Measurements from ENCODE around the gene TOR1AIP1.
"Not testable (repeated sequence)": the region's sequence is repeated elsewhere in the genome, so short reads cannot be mapped to it uniquely, and the experiment has no call there.

Gene TOR1AIP1, protein sequence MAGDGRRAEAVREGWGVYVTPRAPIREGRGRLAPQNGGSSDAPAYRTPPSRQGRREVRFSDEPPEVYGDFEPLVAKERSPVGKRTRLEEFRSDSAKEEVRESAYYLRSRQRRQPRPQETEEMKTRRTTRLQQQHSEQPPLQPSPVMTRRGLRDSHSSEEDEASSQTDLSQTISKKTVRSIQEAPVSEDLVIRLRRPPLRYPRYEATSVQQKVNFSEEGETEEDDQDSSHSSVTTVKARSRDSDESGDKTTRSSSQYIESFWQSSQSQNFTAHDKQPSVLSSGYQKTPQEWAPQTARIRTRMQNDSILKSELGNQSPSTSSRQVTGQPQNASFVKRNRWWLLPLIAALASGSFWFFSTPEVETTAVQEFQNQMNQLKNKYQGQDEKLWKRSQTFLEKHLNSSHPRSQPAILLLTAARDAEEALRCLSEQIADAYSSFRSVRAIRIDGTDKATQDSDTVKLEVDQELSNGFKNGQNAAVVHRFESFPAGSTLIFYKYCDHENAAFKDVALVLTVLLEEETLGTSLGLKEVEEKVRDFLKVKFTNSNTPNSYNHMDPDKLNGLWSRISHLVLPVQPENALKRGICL

DNA sequence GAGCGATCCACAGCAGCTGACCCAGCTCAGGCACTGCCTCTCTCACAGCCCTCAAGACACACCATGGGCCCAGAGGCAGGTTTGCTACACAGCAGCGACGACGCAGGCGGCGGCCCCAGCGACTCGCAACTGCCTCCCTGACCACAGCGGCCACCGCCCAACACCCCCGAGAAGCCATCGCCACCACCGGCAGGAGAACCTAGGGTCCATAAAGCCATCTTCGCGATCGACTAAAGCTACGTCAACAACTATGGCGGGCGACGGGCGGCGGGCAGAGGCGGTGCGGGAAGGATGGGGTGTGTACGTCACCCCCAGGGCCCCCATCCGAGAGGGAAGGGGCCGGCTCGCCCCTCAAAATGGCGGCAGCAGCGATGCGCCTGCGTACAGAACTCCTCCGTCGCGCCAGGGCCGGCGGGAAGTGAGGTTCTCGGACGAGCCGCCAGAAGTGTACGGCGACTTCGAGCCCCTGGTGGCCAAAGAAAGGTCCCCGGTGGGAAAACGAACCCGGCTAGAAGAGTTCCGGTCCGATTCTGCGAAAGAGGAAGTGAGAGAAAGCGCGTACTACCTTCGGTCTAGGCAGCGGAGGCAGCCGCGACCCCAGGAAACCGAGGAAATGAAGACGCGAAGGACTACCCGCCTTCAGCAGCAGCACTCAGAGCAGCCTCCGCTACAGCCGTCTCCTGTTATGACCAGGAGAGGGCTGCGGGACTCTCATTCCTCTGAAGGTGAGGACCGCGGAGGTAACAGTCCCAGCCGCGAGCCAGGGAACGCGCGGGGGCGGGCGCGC lies at the start of gene TOR1AIP1:
TOR1AIP1 (plus strand) TSS at position 33 of the 787 bp plus-strand sequence; CDS start at position 251, 218 bp downstream.
- DNase-seq (ENCODE audit: low read depth, low spot score): peak; percentile 86
- peak within 1 kb of the TSS; percentile 98 for H3K27ac ChIP-seq

GRCh38 chr1:179836686-179837445 lies 45.2 kb upstream of the TOR1AIP1 start:
- not testable (repeated sequence) for DNase-seq (ENCODE audit: low read depth, low spot score); H3K27ac ChIP-seq

DNA sequence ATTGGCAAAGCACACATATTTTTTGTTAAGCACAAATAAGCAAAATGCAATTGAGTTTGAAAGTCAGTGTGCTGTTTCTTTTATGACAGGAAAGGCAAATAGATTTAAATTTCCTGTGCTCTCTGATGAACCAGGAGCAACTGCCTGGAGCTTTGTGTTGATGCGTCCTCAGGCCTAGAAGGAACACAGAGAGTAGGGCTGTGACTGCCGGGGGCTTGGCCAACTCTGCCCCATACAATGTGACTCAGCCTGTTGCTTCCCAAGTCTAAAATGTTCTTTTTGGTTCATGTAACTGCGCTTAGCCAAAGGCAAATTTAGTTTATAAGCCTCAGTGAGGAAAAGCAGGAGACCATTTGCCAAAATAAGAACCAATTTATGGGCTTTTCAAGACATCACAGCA lies 42.0 kb upstream of the TOR1AIP1 start:
- DNase-seq (ENCODE audit: low read depth, low spot score): no peak

GRCh38 chr1:179848233-179848632 lies 33.9 kb upstream of the TOR1AIP1 start:
- DNase-seq (ENCODE audit: low read depth, low spot score): no peak
- no peak overlapping the region for H3K27ac ChIP-seq

More for the DNA sequence above, 42.0 kb upstream of the TOR1AIP1 start:
- no peak overlapping the region for H3K27ac ChIP-seq

- H3K27ac ChIP-seq: no peak overlapping the region
- no peak for DNase-seq (ENCODE audit: low read depth, low spot score)
These were observed 29.0 kb upstream of the TOR1AIP1 start for GRCh38 chr1:179853102-179853501.

- H3K27ac ChIP-seq; DNase-seq (ENCODE audit: low read depth, low spot score): not testable (repeated sequence)
These were observed 26.3 kb upstream of the TOR1AIP1 start for GRCh38 chr1:179855831-179856230.

GRCh38 chr1:179856296-179856695 lies 25.8 kb upstream of the TOR1AIP1 start:
- H3K27ac ChIP-seq: no peak overlapping the region
- no peak for DNase-seq (ENCODE audit: low read depth, low spot score)

DNA sequence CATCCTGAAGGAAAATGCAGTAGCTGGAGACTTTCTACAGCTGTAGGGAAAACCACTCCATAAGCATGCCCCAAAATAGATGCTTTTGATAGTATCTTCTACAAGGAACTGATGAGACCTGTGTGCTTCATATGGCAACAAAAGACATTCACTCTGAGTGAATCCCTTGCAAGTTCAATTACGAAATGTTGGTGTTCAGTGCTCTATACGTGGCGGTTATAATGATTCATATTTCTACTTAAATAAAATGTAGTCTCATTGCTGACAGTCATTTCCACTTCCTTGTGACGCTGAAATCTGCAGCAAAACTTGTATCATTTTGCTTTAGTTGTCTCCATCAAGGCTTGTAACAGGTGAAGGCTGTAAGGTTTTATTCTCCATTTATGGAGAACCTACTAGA lies 25.1 kb upstream of the TOR1AIP1 start:
- peak overlapping the region; percentile 32 for H3K27ac ChIP-seq
- no peak for DNase-seq (ENCODE audit: low read depth, low spot score)

DNA sequence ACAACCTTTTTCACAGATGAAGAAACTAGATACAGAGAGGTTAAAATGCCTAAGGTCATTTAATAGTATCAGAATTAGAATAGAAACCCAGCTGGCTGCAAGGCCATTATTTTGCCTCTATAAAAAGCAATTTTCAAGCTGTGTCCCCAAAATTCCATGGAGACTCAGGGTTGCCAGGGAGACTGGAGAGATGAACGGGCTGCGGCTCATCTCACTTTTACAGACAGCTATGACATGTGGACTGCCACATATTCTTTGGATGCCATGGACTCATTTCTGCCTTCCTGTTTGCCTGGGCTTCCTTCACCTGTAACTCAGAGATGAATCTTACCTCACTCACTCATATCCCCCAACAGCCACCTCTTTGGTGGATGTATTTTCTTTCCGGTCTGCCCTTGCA lies 21.4 kb upstream of the TOR1AIP1 start:
- no peak overlapping the region for H3K27ac ChIP-seq
- no peak for DNase-seq (ENCODE audit: low read depth, low spot score)

- H3K27ac ChIP-seq: no peak overlapping the region
- DNase-seq (ENCODE audit: low read depth, low spot score): no peak
These were observed 16.7 kb upstream of the TOR1AIP1 start for GRCh38 chr1:179865377-179865776.

- H3K27ac ChIP-seq: no peak overlapping the region
- DNase-seq (ENCODE audit: low read depth, low spot score): no peak
These were observed 15.5 kb upstream of the TOR1AIP1 start for GRCh38 chr1:179866616-179867015.

GRCh38 chr1:179867493-179868330 lies 14.4 kb upstream of the TOR1AIP1 start:
- DNase-seq (ENCODE audit: low read depth, low spot score): no peak
- H3K27ac ChIP-seq: no peak overlapping the region

DNA sequence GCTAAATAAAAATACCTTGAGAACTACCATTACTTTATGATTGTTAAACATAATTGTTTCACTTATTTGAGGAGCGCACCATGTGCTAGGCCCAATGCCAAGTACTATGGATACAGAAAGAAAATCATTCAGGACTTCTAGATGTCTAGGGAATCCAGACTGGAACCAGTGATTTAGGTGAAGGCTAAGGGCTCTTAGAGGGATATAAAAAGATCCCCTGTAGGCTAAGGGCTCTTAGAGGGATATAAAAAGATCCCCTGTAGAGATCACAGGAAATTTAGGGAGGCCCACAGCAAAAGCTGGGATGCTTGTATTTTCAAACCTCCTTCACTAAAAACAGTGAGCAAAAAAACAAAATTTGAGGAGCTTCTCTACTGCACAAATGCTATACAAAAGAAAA lies 11.2 kb upstream of the TOR1AIP1 start:
- H3K27ac ChIP-seq: no peak overlapping the region
- DNase-seq (ENCODE audit: low read depth, low spot score): no peak

GRCh38 chr1:179871940-179872339 lies 10.1 kb upstream of the TOR1AIP1 start:
- no peak overlapping the region for H3K27ac ChIP-seq
- no peak for DNase-seq (ENCODE audit: low read depth, low spot score)

- no peak overlapping the region for H3K27ac ChIP-seq
- DNase-seq (ENCODE audit: low read depth, low spot score): no peak
These were observed 9.5 kb upstream of the TOR1AIP1 start for GRCh38 chr1:179872558-179872957.

DNA sequence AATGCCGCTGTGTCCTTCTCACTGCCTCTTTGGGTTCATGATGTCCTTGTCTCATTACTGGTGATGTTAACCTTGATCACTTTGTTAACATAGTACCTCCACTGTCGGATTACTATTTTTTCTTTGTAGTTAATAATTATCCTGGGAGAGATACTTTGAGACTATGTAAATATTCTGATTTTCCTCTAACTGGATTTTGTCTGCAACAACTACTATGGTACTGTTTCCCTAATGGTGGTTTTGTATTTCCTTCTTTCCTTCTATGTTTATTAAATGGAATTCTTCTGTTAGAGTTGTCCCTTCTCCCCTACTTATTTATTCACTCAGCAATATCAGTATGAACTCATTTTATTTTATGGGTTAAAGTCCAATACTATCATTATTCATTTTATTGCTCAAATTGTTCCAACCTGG lies 8.6 kb upstream of the TOR1AIP1 start:
- no peak overlapping the region for H3K27ac ChIP-seq
- DNase-seq (ENCODE audit: low read depth, low spot score): no peak

GRCh38 chr1:179875596-179876299 lies 6.3 kb upstream of the TOR1AIP1 start:
- H3K27ac ChIP-seq: peak overlapping the region; percentile 58

DNA sequence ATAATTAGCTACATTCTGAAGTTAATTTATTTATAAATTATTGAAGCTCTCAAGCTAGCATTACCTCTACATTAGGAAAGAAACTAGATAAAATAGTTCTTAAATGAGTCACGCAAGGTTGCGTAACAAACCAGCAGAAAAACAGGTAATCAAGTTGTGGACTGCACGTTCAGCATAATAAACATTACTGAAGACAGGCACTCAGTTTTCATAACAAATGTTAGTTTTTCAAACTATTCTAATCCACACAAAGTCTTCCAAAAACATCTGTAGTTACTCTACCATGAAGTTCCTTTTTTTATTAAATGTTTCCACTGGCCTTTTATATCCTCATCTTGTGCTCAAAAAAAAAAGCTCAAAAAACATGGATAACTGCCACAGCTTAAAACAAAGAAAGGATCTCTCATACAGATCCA lies 5.8 kb upstream of the TOR1AIP1 start:
- DNase-seq (ENCODE audit: low read depth, low spot score): peak; percentile 22
- H3K27ac ChIP-seq: peak overlapping the region; percentile 58

More at GRCh38 chr1:179875596-179876299, 6.3 kb upstream of the TOR1AIP1 start:
- no peak for DNase-seq (ENCODE audit: low read depth, low spot score)

All from epithelial cell of prostate (primary cell).